PC-3 (cell line): ENCODE data around the gene PHF12.

Source experiments
- EZH2 ChIP-seq: fragments of 300-600 bp; sonication (generic); IDR thresholded peaks from one replicate; pipeline ENCODE4 v1.6.1; 2017; ENCODE audit warnings: antibody characterized with exemption, mild to moderate bottlenecking, low read length; ENCODE audit not compliant: unreplicated experiment
- TF ChIP-seq, protein P1 (sequence below): fragments of 300-600 bp; sonication (generic); conservative IDR thresholded peaks from 2 replicates; pipeline ENCODE4 v1.5.1; 2017; ENCODE audit warnings: antibody characterized with exemption, low read depth, mild to moderate bottlenecking, low read length

DNA sequence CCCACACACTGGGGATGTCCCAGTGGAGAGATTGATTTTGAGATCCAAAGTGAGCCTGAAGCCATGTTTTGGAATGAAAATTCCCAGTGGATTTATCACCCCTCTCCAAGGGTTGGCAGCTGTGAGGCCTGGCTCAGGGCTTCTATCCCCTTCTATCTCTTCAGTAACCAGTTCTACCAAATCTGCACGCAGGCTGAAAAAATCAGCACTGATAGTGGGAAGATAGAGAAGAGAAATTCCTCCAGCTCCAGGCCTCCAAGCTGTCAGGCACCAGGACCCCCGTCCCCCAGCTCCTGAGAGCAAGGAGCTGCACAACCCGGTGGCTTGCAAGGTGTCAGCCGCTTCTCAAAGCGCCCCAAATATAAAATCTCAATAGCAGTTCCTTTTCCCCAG, 54.8 kb downstream of the PHF12 start:
- TF ChIP-seq, protein P1, sequence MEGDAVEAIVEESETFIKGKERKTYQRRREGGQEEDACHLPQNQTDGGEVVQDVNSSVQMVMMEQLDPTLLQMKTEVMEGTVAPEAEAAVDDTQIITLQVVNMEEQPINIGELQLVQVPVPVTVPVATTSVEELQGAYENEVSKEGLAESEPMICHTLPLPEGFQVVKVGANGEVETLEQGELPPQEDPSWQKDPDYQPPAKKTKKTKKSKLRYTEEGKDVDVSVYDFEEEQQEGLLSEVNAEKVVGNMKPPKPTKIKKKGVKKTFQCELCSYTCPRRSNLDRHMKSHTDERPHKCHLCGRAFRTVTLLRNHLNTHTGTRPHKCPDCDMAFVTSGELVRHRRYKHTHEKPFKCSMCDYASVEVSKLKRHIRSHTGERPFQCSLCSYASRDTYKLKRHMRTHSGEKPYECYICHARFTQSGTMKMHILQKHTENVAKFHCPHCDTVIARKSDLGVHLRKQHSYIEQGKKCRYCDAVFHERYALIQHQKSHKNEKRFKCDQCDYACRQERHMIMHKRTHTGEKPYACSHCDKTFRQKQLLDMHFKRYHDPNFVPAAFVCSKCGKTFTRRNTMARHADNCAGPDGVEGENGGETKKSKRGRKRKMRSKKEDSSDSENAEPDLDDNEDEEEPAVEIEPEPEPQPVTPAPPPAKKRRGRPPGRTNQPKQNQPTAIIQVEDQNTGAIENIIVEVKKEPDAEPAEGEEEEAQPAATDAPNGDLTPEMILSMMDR = no peak
- TF ChIP-seq EZH2 = no peak
